Testis (tissue), 2 donors: ENCODE data around the gene MATR3.

ENCODE experiments used
- CTCF ChIP-seq, 3 experiments: fragments of 450-650 bp in 2 of 3; fragments of 200-600 bp in 1 of 3; sonication (generic) in 1 of 3; IDR thresholded peaks; one replicate each; pipeline ENCODE4 v1.5.1; 2016 to 2019; ENCODE audit warnings: antibody characterized with exemption in 3 of 3, mild to moderate bottlenecking in 2 of 3, moderate library complexity in 1 of 3
- POLR2A ChIP-seq: fragments of 450-650 bp; IDR thresholded peaks from one replicate; pipeline ENCODE4 v1.6.1; 2017; ENCODE audit warnings: antibody characterized with exemption, mild to moderate bottlenecking, moderate library complexity

DNA sequence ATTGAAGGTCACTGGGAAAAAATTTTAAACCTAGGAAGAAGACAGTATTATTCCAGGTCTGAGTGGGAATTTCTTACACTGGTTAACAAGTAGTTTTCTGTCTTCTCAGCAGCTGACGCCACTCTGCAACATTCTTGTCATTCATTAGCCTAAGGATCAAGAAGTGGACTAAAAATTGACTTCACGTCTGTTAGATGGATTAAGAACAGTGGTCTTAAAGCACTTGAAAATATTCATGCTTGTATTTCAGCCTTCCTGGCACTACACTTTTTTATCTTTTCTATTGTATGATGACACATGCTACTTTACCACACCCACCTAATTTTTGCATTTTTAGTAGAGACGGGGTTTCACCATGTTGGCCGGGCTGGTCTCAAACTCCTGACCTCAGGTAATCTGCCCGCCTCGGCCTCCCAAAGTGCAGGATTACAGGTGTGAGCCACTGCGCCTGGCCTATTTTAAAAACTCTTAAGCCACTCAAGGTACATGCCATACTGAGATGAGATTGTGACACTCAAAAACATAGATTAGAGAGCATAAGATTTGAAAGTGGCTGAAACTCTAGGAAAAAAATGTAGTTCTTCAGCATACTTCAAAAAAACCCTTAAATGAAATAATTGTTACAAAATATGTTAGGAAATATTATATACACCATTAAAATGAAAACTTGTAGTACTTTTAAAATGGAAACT lies 8.4 kb downstream of the MATR3 start:
- no peak for TF ChIP-seq CTCF (IDR thresholded peaks at IDR 0.05)
- TF ChIP-seq POLR2A, result no peak
